Naive B cell (primary cell): Measurements from ENCODE around the gene TNFRSF14. TPM values are rescaled to one million over a fixed set of nuclear protein-coding genes. Genes with fewer than 3 reads are reported as not detected.
"Not testable (repeated sequence)": the region's sequence is repeated elsewhere in the genome, so short reads cannot be mapped to it uniquely, and the experiment has no call there.

Experiments used
- ATAC-seq, 2 donors: fragments of 150-1000 bp; cut with Tn5 transposase; 2 replicates each; pipeline ENCODE4 v1.10.0; 2021; ENCODE audit warnings: low read depth in 2 of 2, mild to moderate bottlenecking in 2 of 2, moderate library complexity in 2 of 2
- DNase-seq: peaks from one replicate; pipeline ENCODE4 v3.0.0; 2022
- H3K27ac Mint-ChIP-seq, 6 donors: one replicate each; pipeline ENCODE4 v1.8.0; 2020 to 2022; ENCODE audit warnings: mild to moderate bottlenecking in 6 of 6, mixed read lengths in 6 of 6, moderate library complexity in 5 of 6, inconsistent platforms in 2 of 6
- H3K27me3 Mint-ChIP-seq, 3 donors: one replicate each; pipeline ENCODE4 v1.8.0; 2021 to 2022; ENCODE audit warnings: mixed read lengths in 3 of 3, mild to moderate bottlenecking in 1 of 3
- H3K36me3 Mint-ChIP-seq, 2 donors: one replicate each; pipeline ENCODE4 v1.8.0; 2020 to 2022; ENCODE audit warnings: mixed read lengths in 2 of 2, inconsistent platforms in 1 of 2, mild to moderate bottlenecking in 1 of 2
- H3K4me1 Mint-ChIP-seq, 3 donors: one replicate each; pipeline ENCODE4 v1.8.0; 2020 to 2022; ENCODE audit warnings: mixed read lengths in 3 of 3, inconsistent platforms in 1 of 3, mild to moderate bottlenecking in 1 of 3, moderate library complexity in 1 of 3
- H3K4me3 Mint-ChIP-seq, 8 donors: one replicate each; pipeline ENCODE4 v1.8.0; 2020 to 2022; ENCODE audit warnings: mild to moderate bottlenecking in 8 of 8, mixed read lengths in 8 of 8, moderate library complexity in 8 of 8, inconsistent platforms in 2 of 8
- H3K9me3 Mint-ChIP-seq, 7 donors: one replicate each; pipeline ENCODE4 v1.8.0; 2020 to 2022; ENCODE audit warnings: mixed read lengths in 7 of 7, mild to moderate bottlenecking in 5 of 7, inconsistent platforms in 2 of 7, moderate library complexity in 1 of 7
- polyA plus RNA-seq, 6 donors: library from polyadenylated mRNA; unstranded; fragments of 300-500 nt; fragmentation: Illumina TruSeq; gene quantifications; one replicate each; pipeline ENCODE4 v1.2.3, GENCODE V29; 2021; ENCODE audit warnings: low read depth in 6 of 6

The TNFRSF14 gene
- polyA plus RNA-seq, 6 donors from 2014 or later, result 40.7 to 75.6 (median 50.4) TPM

DNA sequence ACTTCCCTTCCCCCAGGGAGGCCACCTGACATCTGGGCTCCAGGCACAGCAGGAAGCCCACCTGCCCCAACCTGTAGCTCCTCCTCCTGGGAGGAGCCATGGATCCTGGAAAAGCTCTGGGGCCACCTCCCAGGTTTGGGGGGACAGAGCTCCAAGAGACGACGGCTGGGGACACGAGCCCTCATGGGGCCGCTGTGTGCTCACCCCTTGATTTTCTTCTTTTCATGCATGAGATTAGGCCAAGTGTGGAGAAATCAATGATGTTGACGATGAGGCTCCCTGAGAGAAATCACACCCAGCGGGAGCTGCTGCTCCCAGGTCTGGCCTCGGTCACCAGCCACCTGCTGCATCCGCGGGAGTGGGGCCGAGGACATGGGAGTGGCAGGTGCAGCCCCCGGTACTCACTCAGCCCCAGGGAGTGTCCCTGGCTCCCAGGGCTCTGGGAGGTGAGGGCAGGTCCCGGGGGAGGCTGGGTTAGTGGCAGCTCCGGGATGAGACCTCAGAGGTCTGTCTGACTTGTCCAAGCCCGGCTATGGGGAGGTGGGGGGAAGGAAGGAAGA is 8.7 kb downstream of the TNFRSF14 start:
- peaks cover 0 to 9% of the 10 kb centered on the region in 2 donors for H3K36me3 Mint-ChIP-seq
- peaks cover 4 to 20% (median 15%) of the 10 kb centered on the region in 3 donors for H3K4me1 Mint-ChIP-seq
- H3K27me3 Mint-ChIP-seq, result no peaks in the 10 kb centered on the region
- H3K9me3 Mint-ChIP-seq, result no peaks in the 10 kb centered on the region
- no peak overlapping the region for H3K4me3 Mint-ChIP-seq
- peak overlapping the region in 2 of 6 donors; percentile 41 to 83 for H3K27ac Mint-ChIP-seq
- DNase-seq (no peak), ATAC-seq (no peak)

DNA sequence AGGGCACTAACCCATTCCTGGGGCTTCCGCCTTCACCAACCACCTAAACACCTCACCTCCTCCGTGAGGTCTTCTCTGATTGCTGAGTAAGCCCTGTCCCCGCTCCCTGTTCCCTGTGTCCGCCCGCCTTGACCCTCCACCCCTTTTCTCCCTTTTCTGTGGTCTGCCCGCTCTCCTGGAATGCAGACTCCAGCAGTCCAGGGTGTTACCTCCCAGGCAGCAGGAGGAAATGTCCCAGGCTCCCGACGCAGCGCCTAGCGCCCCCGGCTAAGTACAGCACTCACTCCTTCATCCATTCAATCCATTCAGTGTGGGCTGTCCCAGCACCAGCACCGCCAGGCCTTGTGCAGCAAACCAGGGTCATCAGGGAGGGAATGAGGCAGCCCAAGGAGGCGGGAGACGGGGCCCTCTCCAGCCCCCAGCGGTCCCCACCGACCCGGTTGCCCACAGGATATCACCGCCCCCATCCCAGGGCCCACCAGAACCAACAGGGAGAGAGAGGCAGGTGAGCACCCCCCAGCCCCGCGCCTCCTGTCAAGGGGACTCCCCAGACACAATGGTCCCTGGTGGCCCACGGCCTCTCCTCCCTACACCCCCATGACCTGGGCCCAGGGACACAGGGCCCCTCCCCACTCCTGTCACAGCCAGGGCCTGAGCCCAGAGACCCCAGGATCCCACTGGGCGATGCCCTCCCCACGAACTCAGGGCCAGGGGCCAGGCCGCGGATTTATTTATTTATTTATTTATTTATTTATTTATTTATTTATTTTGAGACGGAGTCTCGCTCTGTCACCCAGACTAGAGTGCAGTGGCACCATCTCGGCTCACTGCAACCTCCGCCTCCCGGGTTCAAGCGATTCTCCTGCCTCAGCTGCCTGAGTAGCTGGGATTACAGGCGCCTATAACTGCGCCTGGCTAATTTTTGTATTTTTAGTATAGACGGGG is 10.2 kb downstream of the TNFRSF14 start:
- peaks cover 3 to 16% (median 11%) of the 10 kb centered on the region in 3 donors for H3K4me1 Mint-ChIP-seq
- H3K27ac Mint-ChIP-seq, result peak overlapping the region in 2 of 6 donors; percentile 52 to 85
- H3K9me3 Mint-ChIP-seq, result no peaks in the 10 kb centered on the region
- ATAC-seq (no peak), DNase-seq (no peak)
- no peak overlapping the region for H3K4me3 Mint-ChIP-seq
- H3K36me3 Mint-ChIP-seq, result peaks cover 0 to 3% of the 10 kb centered on the region in 2 donors
- no peaks in the 10 kb centered on the region for H3K27me3 Mint-ChIP-seq

DNA sequence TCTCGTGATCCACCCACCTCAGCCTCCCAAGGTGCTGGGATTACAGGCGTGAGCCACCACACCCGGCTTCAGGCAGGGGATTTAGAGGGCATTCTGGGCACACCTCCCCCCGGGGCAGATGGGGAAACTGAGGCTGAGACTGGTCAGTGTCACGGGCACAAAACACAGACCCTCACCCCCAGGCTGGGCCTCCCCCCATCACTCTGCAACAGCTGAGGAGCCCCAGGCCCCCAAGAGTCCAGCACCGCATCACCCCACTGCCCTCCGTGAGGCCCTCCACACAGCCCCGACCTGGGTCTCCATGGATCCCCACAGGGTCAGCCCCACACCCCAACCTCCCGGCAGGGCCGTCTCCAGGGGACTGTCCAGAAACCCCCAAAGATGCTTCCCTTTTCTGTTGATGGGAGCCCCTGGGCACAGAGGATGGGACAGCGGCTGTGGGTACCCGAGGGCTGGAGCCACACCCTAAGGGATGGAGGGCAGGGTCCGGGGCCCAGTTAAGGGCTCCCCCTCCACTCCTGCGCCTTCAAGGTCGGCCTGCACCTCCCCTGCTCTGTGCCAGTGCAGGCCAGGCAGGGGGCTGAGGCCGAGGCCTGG is 11.0 kb downstream of the TNFRSF14 start:
- DNase-seq (no peak), ATAC-seq (no peak)
- no peak overlapping the region for H3K27ac Mint-ChIP-seq
- no peaks in the 10 kb centered on the region for H3K27me3 Mint-ChIP-seq
- peaks cover 1 to 11% (median 9%) of the 10 kb centered on the region in 3 donors for H3K4me1 Mint-ChIP-seq
- no peak overlapping the region for H3K4me3 Mint-ChIP-seq
- no peaks in the 10 kb centered on the region for H3K36me3 Mint-ChIP-seq
- H3K9me3 Mint-ChIP-seq, result no peaks in the 10 kb centered on the region

- H3K4me3 Mint-ChIP-seq, DNase-seq, H3K27me3 Mint-ChIP-seq, H3K9me3 Mint-ChIP-seq, H3K36me3 Mint-ChIP-seq, ATAC-seq, H3K27ac Mint-ChIP-seq: not testable (repeated sequence)
- peaks cover 7 to 14% (median 8%) of the 10 kb centered on the region in 3 donors for H3K4me1 Mint-ChIP-seq
Measured at GRCh38 chr1:2568187-2568816, 12.1 kb downstream of the TNFRSF14 start.

GRCh38 chr1:2569060-2569459 is 12.9 kb downstream of the TNFRSF14 start:
- peaks cover 8 to 14% (median 12%) of the 10 kb centered on the region in 3 donors for H3K4me1 Mint-ChIP-seq
- no peaks in the 10 kb centered on the region for H3K27me3 Mint-ChIP-seq

DNA sequence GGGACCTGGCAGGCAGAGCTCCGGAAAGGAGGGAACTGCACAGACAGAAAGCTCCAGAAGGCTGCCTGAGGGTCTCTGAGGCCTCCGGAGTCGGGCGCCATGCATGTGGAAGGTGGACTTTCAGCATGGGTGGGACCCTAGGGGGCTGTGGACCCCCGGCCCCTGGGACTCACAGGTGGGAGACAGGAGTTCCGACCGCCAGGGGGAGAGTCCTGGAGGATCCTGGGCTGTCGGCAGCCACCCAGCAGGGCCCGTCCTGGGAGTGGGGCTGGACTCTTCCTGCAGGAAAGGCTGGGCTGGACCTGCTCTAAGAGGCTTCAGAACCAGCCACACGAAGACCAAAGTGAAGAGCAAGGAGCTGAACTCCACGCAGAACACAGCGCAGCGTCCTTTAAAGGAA is 13.5 kb downstream of the TNFRSF14 start:
- not testable (repeated sequence) for DNase-seq, H3K4me3 Mint-ChIP-seq, H3K27me3 Mint-ChIP-seq, H3K27ac Mint-ChIP-seq, ATAC-seq
- H3K4me1 Mint-ChIP-seq, result peaks cover 8 to 14% (median 12%) of the 10 kb centered on the region in 3 donors
- H3K9me3 Mint-ChIP-seq, result peaks cover 0 to 14% (median 10%) of the 10 kb centered on the region in 7 donors
- H3K36me3 Mint-ChIP-seq, result peaks cover 0 to 17% of the 10 kb centered on the region in 2 donors

More at GRCh38 chr1:2569060-2569459, 12.9 kb downstream of the TNFRSF14 start:
- Mint-ChIP-seq H3K36me3 (peaks cover 0 to 17% of the 10 kb centered on the region in 2 donors), H3K9me3 (peaks cover 0 to 14% (median 10%) of the 10 kb centered on the region in 7 donors), H3K27ac (peak overlapping the region in 1 of 6 donors; percentile 90), H3K4me3 (no peak overlapping the region)
- no peak for DNase-seq
- no peak for ATAC-seq

GRCh38 chr1:2570332-2570731 is 14.2 kb downstream of the TNFRSF14 start:
- DNase-seq, result no peak
- peaks cover 0 to 14% (median 10%) of the 10 kb centered on the region in 7 donors for H3K9me3 Mint-ChIP-seq
- no peak overlapping the region for H3K4me3 Mint-ChIP-seq
- peaks cover 3 to 14% (median 7%) of the 10 kb centered on the region in 3 donors for H3K4me1 Mint-ChIP-seq
- H3K27ac Mint-ChIP-seq, result peak overlapping the region in 1 of 6 donors; percentile 75
- ATAC-seq, result no peak
- H3K36me3 Mint-ChIP-seq, result peaks cover 0 to 17% of the 10 kb centered on the region in 2 donors
- no peaks in the 10 kb centered on the region for H3K27me3 Mint-ChIP-seq

- H3K27ac Mint-ChIP-seq, result peak overlapping the region in 1 of 6 donors; percentile 52
- H3K4me3 Mint-ChIP-seq, result no peak overlapping the region
- no peak for ATAC-seq
- no peaks in the 10 kb centered on the region for H3K27me3 Mint-ChIP-seq
- H3K9me3 Mint-ChIP-seq, result peaks cover 0 to 14% (median 10%) of the 10 kb centered on the region in 7 donors
- DNase-seq, result no peak
- peaks cover 13 to 25% (median 14%) of the 10 kb centered on the region in 3 donors for H3K4me1 Mint-ChIP-seq
- H3K36me3 Mint-ChIP-seq, result peaks cover 0 to 17% of the 10 kb centered on the region in 2 donors
Measured at GRCh38 chr1:2571348-2571747, 15.2 kb downstream of the TNFRSF14 start.

GRCh38 chr1:2573250-2573920 is 17.2 kb downstream of the TNFRSF14 start:
- DNase-seq (no peak), ATAC-seq (no peak)
- Mint-ChIP-seq H3K36me3 (peaks cover 0 to 17% of the 10 kb centered on the region in 2 donors), H3K9me3 (peaks cover 0 to 14% (median 10%) of the 10 kb centered on the region in 7 donors), H3K27me3 (no peaks in the 10 kb centered on the region), H3K4me3 (peak overlapping the region in 3 of 8 donors; percentile 18 to 36 (median 23)), H3K4me1 (peaks cover 22 to 44% (median 22%) of the 10 kb centered on the region in 3 donors), H3K27ac (peak overlapping the region in 4 of 6 donors; percentile 14 to 80 (median 68))

DNA sequence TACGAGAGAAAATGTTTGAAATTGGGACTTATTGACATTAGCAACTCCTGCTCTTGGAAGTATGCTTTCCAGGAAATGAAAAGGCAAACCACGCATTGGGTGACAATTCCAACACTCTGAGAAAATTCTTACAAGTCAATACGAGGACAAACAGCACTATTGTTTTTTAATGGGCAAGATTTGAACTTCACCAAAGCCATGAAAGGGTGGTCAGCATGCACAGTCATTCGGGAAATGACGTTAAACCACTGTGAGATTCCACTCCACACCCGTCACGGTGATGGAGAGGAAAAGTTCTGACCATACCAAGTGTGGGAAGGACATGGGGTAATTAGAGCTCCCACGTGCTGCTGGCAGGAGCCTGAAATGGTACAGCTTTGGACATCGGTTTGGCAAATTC is 18.2 kb downstream of the TNFRSF14 start:
- Mint-ChIP-seq H3K27me3 (no peaks in the 10 kb centered on the region), H3K9me3 (peaks cover 0 to 14% (median 10%) of the 10 kb centered on the region in 7 donors), H3K4me3 (peak overlapping the region in 1 of 8 donors; percentile 62), H3K4me1 (peaks cover 30 to 53% (median 32%) of the 10 kb centered on the region in 3 donors), H3K36me3 (peaks cover 0 to 24% of the 10 kb centered on the region in 2 donors), H3K27ac (peak overlapping the region in 1 of 6 donors; percentile 59)
- ATAC-seq (no peak), DNase-seq (no peak)

GRCh38 chr1:2575801-2576663 is 19.9 kb downstream of the TNFRSF14 start:
- DNase-seq (peak; percentile 30), ATAC-seq (no peak)
- Mint-ChIP-seq H3K36me3 (peaks cover 0 to 24% of the 10 kb centered on the region in 2 donors), H3K4me1 (peaks cover 42 to 67% (median 45%) of the 10 kb centered on the region in 3 donors), H3K9me3 (peaks cover 2 to 15% (median 10%) of the 10 kb centered on the region in 7 donors), H3K27ac (peak overlapping the region; percentile 72 to 99 (median 96)), H3K4me3 (peak overlapping the region; percentile 73 to 88 (median 80)), H3K27me3 (no peaks in the 10 kb centered on the region)
